PC-3 (cell line): ENCODE measurements around the gene SLC12A6. TPM values are rescaled to one million over a fixed set of nuclear protein-coding genes. Genes with fewer than 3 reads are reported as not detected.
A peak's percentile ranks its signal among the peaks of the same experiment; 100 is the strongest.

Source experiments
- ATAC-seq: fragments of 200-7000 bp; cut with Tn5 transposase; 2 replicates; pipeline ENCODE4 v1.9.1; 2020; ENCODE audit warnings: mild to moderate bottlenecking, moderate library complexity
- BruUV-seq: library from RNA; stranded (reverse); fragments of 400-500 nt; replicated peaks from 2 replicates; lab custom pipeline; 2021; lab: Mats Ljungman, UMichigan
- CTCF ChIA-PET: fragments of 300-600 bp; sonication (Branson Sonifier 250); formaldehyde crosslinking; loops from one replicate; lab custom pipeline; 2022; ENCODE audit warnings: antibody characterized with exemption; lab: Charles Lee
- POLR2A ChIA-PET: fragments of 300-600 bp; sonication (Branson Sonifier 250); formaldehyde crosslinking; loops from one replicate; lab custom pipeline; 2022; ENCODE audit warnings: antibody characterized with exemption; ENCODE audit not compliant: unreplicated experiment; lab: Charles Lee
- DNase-seq: peaks from one replicate; pipeline ENCODE4 v3.0.0-alpha.2; 2015
- H2AFZ ChIP-seq: fragments of 300-600 bp; sonication (generic); 2 replicates; pipeline ENCODE4 v1.6.0; 2016; ENCODE audit warnings: antibody characterized with exemption, low read length
- H3F3A ChIP-seq: fragments of 300-600 bp; sonication (generic); one replicate; pipeline ENCODE4 v1.6.0; 2017; ENCODE audit warnings: antibody characterized with exemption, low read length, control low read depth, mild to moderate bottlenecking; ENCODE audit not compliant: unreplicated experiment
- H3K27ac ChIP-seq: fragments of 300-600 bp; sonication (generic); 2 replicates; pipeline ENCODE4 v1.5.1; 2016; ENCODE audit warnings: mild to moderate bottlenecking, low read length
- H3K27me3 ChIP-seq: fragments of 300-600 bp; sonication (generic); 2 replicates; pipeline ENCODE4 v1.6.1; 2016; ENCODE audit warnings: low read length, mixed read lengths
- H3K36me3 ChIP-seq: fragments of 300-600 bp; sonication (generic); 2 replicates; pipeline ENCODE4 v1.6.1; 2016; ENCODE audit warnings: low read depth, mixed run types, low read length, mixed read lengths
- H3K4me1 ChIP-seq: fragments of 300-600 bp; sonication (generic); 2 replicates; pipeline ENCODE4 v1.5.1; 2016; ENCODE audit warnings: low read length; ENCODE audit not compliant: insufficient read depth
- H3K4me2 ChIP-seq: fragments of 300-600 bp; sonication (generic); 2 replicates; pipeline ENCODE4 v1.6.0; 2016; ENCODE audit warnings: low read length
- H3K4me3 ChIP-seq: fragments of 300-600 bp; sonication (generic); 2 replicates; pipeline ENCODE4 v1.5.1; 2016; ENCODE audit warnings: mild to moderate bottlenecking, low read length, mixed read lengths
- H3K79me2 ChIP-seq: fragments of 300-600 bp; sonication (generic); 2 replicates; pipeline ENCODE4 v1.6.1; 2017; ENCODE audit warnings: low read length, mixed read lengths
- H3K9ac ChIP-seq: fragments of 300-600 bp; sonication (generic); 2 replicates; pipeline ENCODE4 v1.6.0; 2016; ENCODE audit warnings: mild to moderate bottlenecking, low read length
- H3K9me2 ChIP-seq: fragments of 300-600 bp; sonication (generic); replicated peaks from 2 replicates; pipeline ENCODE4 v1.6.1; 2016; ENCODE audit warnings: mixed run types, low read length, mixed read lengths
- H3K9me3 ChIP-seq: fragments of 300-600 bp; sonication (generic); 2 replicates; pipeline ENCODE4 v1.6.1; 2016; ENCODE audit warnings: low read length, mixed read lengths
- H4K20me1 ChIP-seq: fragments of 300-600 bp; sonication (generic); 2 replicates; pipeline ENCODE4 v1.6.1; 2016; ENCODE audit warnings: low read length, mixed read lengths
- EZH2 ChIP-seq: fragments of 300-600 bp; sonication (generic); IDR thresholded peaks from one replicate; pipeline ENCODE4 v1.6.1; 2017; ENCODE audit warnings: antibody characterized with exemption, mild to moderate bottlenecking, low read length; ENCODE audit not compliant: unreplicated experiment
- EZH2phosphoT487 ChIP-seq: fragments of 300-600 bp; sonication (generic); IDR thresholded peaks from 2 replicates; pipeline ENCODE4 v1.6.1; 2018; ENCODE audit warnings: mild to moderate bottlenecking, antibody characterized with exemption, low read length, borderline replicate concordance
- intact Hi-C: fragments of 100-400 bp; cut with micrococcal nuclease; formaldehyde crosslinking; loops from 2 replicates; pipeline ENCODE4 v1.9.0; 2023
- total RNA-seq: library from RNA; depleted of rRNA; stranded (reverse); fragments of >200 nt; gene quantifications from 2 replicates; pipeline ENCODE4 v1.2.3, GENCODE V29; 2014
- TF ChIP-seq, protein P1 (sequence below): fragments of 300-600 bp; sonication (generic); conservative IDR thresholded peaks from 2 replicates; pipeline ENCODE4 v1.5.1; 2017; ENCODE audit warnings: antibody characterized with exemption, low read depth, mild to moderate bottlenecking, low read length

SLC12A6 gene
- total RNA-seq, 1 experiment from 2014 or later, result 22.9 TPM

DNA sequence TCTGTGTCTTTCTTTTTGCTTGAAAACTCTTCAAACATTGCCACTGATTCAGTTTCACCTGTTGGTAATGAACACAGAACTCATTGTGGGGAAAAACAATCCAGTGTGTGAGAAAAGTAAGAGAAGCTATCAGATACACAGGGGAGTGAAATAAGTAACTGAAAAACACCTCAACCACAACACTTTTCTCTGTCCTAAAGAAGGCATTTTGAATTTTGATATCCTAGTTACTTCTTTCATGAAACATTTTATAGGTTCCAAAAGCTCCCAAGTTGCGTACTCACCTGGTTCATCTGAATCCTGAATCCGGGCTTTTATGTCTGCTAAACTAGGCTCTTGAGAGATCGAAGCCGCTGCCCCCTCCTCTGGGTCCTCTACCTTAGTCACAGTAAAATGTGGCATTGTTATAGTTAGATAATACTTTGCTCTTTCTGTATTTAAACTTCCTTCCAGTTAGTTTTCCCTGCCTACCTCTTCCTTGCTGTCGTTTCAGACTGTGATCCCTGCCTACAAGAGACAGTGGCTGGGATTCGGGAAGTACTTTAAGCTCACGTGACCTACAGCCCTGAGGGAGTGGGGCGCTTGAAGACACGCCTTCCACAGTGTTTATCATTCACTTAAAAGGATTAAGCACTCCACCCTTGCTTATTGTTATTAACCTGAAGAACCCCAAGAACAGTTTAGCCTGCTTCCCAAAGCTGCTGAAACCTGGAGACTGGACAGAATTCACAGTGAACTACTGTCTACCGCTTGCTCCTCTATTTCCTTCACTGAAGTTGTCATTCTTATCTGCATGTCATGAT lies 19.1 kb downstream of the SLC12A6 start:
- H4K20me1 ChIP-seq, result no peaks in the 10 kb centered on the region
- peak overlapping the region; percentile 45 for H3K9ac ChIP-seq
- H3F3A ChIP-seq, result no peaks in the 10 kb centered on the region
- TSS peak; percentile 79 for BruUV-seq
- H3K9me3 ChIP-seq, result no peaks in the 10 kb centered on the region
- no peaks in the 10 kb centered on the region for H3K9me2 ChIP-seq
- peaks cover 18% of the 10 kb centered on the region for H3K4me1 ChIP-seq
- H3K27me3 ChIP-seq, result no peaks in the 10 kb centered on the region
- POLR2A ChIA-PET, result interaction anchor here (0.6 to 0.7 kb wide), 2 partner anchors 21 to 35 kb away, joined by 3 to 10 read pairs; no protein-coding TSS in a partner anchor
- ATAC-seq (peak; percentile 95), DNase-seq (peak; percentile 63)
- H3K36me3 ChIP-seq, result no peaks in the 10 kb centered on the region; the same call in 1 of the 2 replicates
- H3K4me3 ChIP-seq, result peak overlapping the region; percentile 65
- CTCF ChIA-PET, result interaction anchor here (0.6 kb wide), 1 partner anchor 70 kb away, joined by 3 read pairs; no protein-coding TSS in a partner anchor
- intact Hi-C loops, result loop anchor here (2.0 kb wide), 1 partner anchor 22 kb away; no protein-coding TSS in a partner anchor
- H3K79me2 ChIP-seq, result peaks cover 6% of the 10 kb centered on the region; the same call in 1 of the 2 replicates
- TF ChIP-seq, protein P1, sequence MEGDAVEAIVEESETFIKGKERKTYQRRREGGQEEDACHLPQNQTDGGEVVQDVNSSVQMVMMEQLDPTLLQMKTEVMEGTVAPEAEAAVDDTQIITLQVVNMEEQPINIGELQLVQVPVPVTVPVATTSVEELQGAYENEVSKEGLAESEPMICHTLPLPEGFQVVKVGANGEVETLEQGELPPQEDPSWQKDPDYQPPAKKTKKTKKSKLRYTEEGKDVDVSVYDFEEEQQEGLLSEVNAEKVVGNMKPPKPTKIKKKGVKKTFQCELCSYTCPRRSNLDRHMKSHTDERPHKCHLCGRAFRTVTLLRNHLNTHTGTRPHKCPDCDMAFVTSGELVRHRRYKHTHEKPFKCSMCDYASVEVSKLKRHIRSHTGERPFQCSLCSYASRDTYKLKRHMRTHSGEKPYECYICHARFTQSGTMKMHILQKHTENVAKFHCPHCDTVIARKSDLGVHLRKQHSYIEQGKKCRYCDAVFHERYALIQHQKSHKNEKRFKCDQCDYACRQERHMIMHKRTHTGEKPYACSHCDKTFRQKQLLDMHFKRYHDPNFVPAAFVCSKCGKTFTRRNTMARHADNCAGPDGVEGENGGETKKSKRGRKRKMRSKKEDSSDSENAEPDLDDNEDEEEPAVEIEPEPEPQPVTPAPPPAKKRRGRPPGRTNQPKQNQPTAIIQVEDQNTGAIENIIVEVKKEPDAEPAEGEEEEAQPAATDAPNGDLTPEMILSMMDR, result no peak
- TF ChIP-seq EZH2phosphoT487 (no peak), EZH2 (no peak)
- peak overlapping the region; percentile 12; the same call in 1 of the 2 replicates for H3K27ac ChIP-seq
- peak overlapping the region; percentile 82 for H3K4me2 ChIP-seq
- H2AFZ ChIP-seq, result peak overlapping the region; percentile 62

DNA sequence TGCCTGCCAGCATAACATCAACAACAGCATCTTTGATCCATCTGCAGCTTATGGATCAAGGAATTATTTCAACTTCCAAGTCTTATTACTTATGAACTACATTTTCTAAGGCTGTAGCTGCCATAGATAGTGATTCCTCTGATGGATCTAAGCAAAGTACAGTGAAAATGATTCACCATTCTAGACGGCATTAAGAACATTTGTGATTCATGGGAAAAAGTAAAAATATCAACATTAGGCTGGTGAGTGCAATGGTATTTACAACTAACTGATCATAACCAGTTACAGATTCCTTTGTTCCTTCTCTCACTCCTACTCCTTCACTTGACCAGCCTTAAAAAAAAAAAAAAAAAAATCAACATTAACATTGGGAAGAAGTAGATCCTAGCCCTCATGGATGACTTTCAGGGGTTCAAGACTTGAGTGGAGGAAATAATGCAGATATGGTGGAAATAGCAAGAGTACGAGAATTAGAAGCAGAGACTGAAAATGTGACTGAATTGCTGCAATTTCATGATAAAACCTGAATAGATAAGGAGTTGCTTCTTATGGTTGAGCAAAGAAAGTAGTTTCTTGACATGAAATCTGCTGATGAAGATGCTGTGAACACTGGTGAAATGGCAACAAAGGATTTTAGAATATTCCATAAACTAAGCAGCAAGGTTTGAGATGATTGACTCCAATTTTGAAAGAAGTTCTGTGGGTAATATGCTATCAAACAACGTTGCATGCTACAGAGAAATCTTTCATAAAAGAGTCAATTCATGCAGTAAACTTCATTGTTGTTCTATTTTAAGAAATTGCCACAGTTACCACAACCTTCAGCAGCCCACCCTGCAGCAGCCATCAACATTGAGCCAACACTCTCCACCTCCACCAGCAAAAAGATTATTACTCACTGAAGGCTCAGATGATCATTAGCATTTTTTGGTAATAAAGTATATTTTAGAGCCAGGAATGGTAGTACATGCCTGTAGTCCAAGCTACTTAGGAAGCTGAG lies 22.8 kb downstream of the SLC12A6 start:
- no peak overlapping the region for H3K27ac ChIP-seq
- no peaks in the 10 kb centered on the region for H3K9me3 ChIP-seq
- H3K4me1 ChIP-seq, result peaks cover 18% of the 10 kb centered on the region
- intact Hi-C loops, result no loop called here
- ChIA-PET CTCF (no interaction called here), POLR2A (interaction anchor here (0.6 kb wide), 1 partner anchor 1446 kb away, joined by 8 read pairs; no protein-coding TSS in a partner anchor)
- peaks cover 6% of the 10 kb centered on the region; the same call in 1 of the 2 replicates for H3K79me2 ChIP-seq
- no peaks in the 10 kb centered on the region; the same call in 1 of the 2 replicates for H3K36me3 ChIP-seq
- ATAC-seq (no peak), DNase-seq (no peak)
- BruUV-seq, result no TSS peak
- TF ChIP-seq, protein P1, result no peak
- TF ChIP-seq EZH2 (no peak), EZH2phosphoT487 (no peak)
- H3K4me3 ChIP-seq, result no peak overlapping the region
- no peak overlapping the region for H3K4me2 ChIP-seq
- H3K27me3 ChIP-seq, result no peaks in the 10 kb centered on the region
- no peaks in the 10 kb centered on the region for H4K20me1 ChIP-seq
- H3K9ac ChIP-seq, result no peak overlapping the region
- H3K9me2 ChIP-seq, result no peaks in the 10 kb centered on the region
- no peak overlapping the region for H2AFZ ChIP-seq
- no peaks in the 10 kb centered on the region for H3F3A ChIP-seq
